HEK293T (cell line): ENCODE measurements around the gene ZNF365.
"Not testable (repeated sequence)": the region's sequence is repeated elsewhere in the genome, so short reads cannot be mapped to it uniquely, and the experiment has no call there.

Experiments
- CTCF ChIA-PET: fragments of 350-600 bp; formaldehyde crosslinking; extraction: SDS; loops from one replicate; lab custom pipeline; 2021; ENCODE audit warnings: antibody characterized with exemption, inconsistent platforms; lab: Yijun Ruan, JAX
- POLR2A ChIA-PET: fragments of 350-600 bp; formaldehyde crosslinking; extraction: SDS; loops from one replicate; lab custom pipeline; 2020; ENCODE audit warnings: antibody characterized with exemption, inconsistent platforms; lab: Yijun Ruan, JAX
- DNase-seq: peaks from one replicate; pipeline ENCODE4 v3.0.0; 2012; ENCODE audit warnings: mixed read lengths; ENCODE audit errors: extremely low spot score
- ARNT ChIP-seq: fragments of 450-650 bp; IDR thresholded peaks from 2 replicates; pipeline ENCODE4 v1.6.1; 2017; ENCODE audit warnings: mild to moderate bottlenecking
- BHLHE40 ChIP-seq: fragments of 450-650 bp; IDR thresholded peaks from 2 replicates; pipeline ENCODE4 v1.6.1; 2016; ENCODE audit warnings: mild to moderate bottlenecking, moderate library complexity, borderline replicate concordance
- CTBP1 ChIP-seq: fragments of 450-650 bp; IDR thresholded peaks from 2 replicates; pipeline ENCODE4 v1.6.1; 2016; ENCODE audit warnings: borderline replicate concordance
- ELF4 ChIP-seq: fragments of 450-650 bp; IDR thresholded peaks from 2 replicates; pipeline ENCODE4 v1.6.1; 2017; ENCODE audit warnings: antibody characterized with exemption
- FOXA1 ChIP-seq: fragments of 450-650 bp; IDR thresholded peaks from 2 replicates; pipeline ENCODE4 v1.6.1; 2016; ENCODE audit warnings: mild to moderate bottlenecking
- FOXK2 ChIP-seq: fragments of 450-650 bp; IDR thresholded peaks from 2 replicates; pipeline ENCODE4 v1.6.1; 2016; ENCODE audit warnings: mild to moderate bottlenecking
- FOXM1 ChIP-seq: fragments of 450-650 bp; IDR thresholded peaks from 2 replicates; pipeline ENCODE4 v1.6.1; 2017; ENCODE audit warnings: mild to moderate bottlenecking, borderline replicate concordance
- HDGF ChIP-seq: fragments of 450-650 bp; IDR thresholded peaks from 2 replicates; pipeline ENCODE4 v1.6.1; 2017; ENCODE audit warnings: antibody characterized with exemption, borderline replicate concordance
- L3MBTL2 ChIP-seq: fragments of 450-650 bp; conservative IDR thresholded peaks from 2 replicates; pipeline ENCODE4 v1.6.1; 2016; ENCODE audit warnings: mild to moderate bottlenecking
- LEF1 ChIP-seq: fragments of 450-650 bp; IDR thresholded peaks from 2 replicates; pipeline ENCODE4 v1.6.1; 2017; ENCODE audit warnings: mild to moderate bottlenecking, borderline replicate concordance
- NFRKB ChIP-seq: fragments of 450-650 bp; IDR thresholded peaks from 2 replicates; pipeline ENCODE4 v1.6.1; 2016; ENCODE audit warnings: mild to moderate bottlenecking, moderate library complexity
- PKNOX1 ChIP-seq: fragments of 450-650 bp; IDR thresholded peaks from 2 replicates; pipeline ENCODE4 v1.6.1; 2016
- SP1 ChIP-seq: fragments of 450-650 bp; IDR thresholded peaks from 2 replicates; pipeline ENCODE4 v1.6.1; 2017
- SUZ12 ChIP-seq: fragments of 450-650 bp; IDR thresholded peaks from 2 replicates; pipeline ENCODE4 v1.6.1; 2016; ENCODE audit warnings: mild to moderate bottlenecking
- TARDBP ChIP-seq: fragments of 450-650 bp; IDR thresholded peaks from 2 replicates; pipeline ENCODE4 v1.6.1; 2016
- ZNF384 ChIP-seq: fragments of 450-650 bp; IDR thresholded peaks from 2 replicates; pipeline ENCODE4 v1.6.1; 2016

The ZNF365 gene

GRCh38 chr10:62377026-62377415 is 2.9 kb downstream of the ZNF365 start:
- no peak for TF ChIP-seq ARNT
- TF ChIP-seq L3MBTL2: no peak
- TF ChIP-seq CTBP1: no peak
- no peak for TF ChIP-seq HDGF
- TF ChIP-seq BHLHE40: no peak
- no peak for TF ChIP-seq ZNF384
- no peak for TF ChIP-seq SUZ12
- TF ChIP-seq ELF4: no peak
- no peak for TF ChIP-seq FOXK2
- TF ChIP-seq FOXA1: no peak
- no peak for TF ChIP-seq LEF1
- no peak for TF ChIP-seq SP1
- no peak for TF ChIP-seq NFRKB
- no peak for TF ChIP-seq PKNOX1
- TF ChIP-seq FOXM1: no peak
- TF ChIP-seq TARDBP: no peak
- no peak for DNase-seq
- ChIA-PET CTCF (no interaction called here), POLR2A (no interaction called here)

GRCh38 chr10:62377966-62378365 is 3.8 kb downstream of the ZNF365 start:
- ChIA-PET CTCF (no interaction called here), POLR2A (no interaction called here)
- no peak for TF ChIP-seq ARNT
- TF ChIP-seq SUZ12: no peak
- no peak for TF ChIP-seq L3MBTL2
- TF ChIP-seq LEF1: no peak
- no peak for TF ChIP-seq FOXA1
- no peak for TF ChIP-seq SP1
- TF ChIP-seq PKNOX1: no peak
- no peak for DNase-seq

- POLR2A ChIA-PET, DNase-seq, CTCF ChIA-PET: not testable (repeated sequence)
These were observed 4.7 kb downstream of the ZNF365 start for GRCh38 chr10:62378877-62379276.

GRCh38 chr10:62379394-62379793 is 5.2 kb downstream of the ZNF365 start:
- ChIA-PET CTCF (no interaction called here), POLR2A (no interaction called here)
- TF ChIP-seq CTBP1 (no peak), TARDBP (no peak), NFRKB (no peak), SUZ12 (no peak), L3MBTL2 (no peak), BHLHE40 (no peak), FOXA1 (no peak), FOXK2 (no peak), HDGF (no peak), FOXM1 (no peak), PKNOX1 (no peak), ARNT (no peak), SP1 (no peak), LEF1 (no peak), ZNF384 (no peak), ELF4 (no peak)
- DNase-seq: no peak

- ChIA-PET CTCF (no interaction called here), POLR2A (no interaction called here)
- DNase-seq: no peak
- TF ChIP-seq L3MBTL2: no peak
- no peak for TF ChIP-seq CTBP1
- TF ChIP-seq ZNF384: no peak
- no peak for TF ChIP-seq LEF1
- TF ChIP-seq SP1: no peak
- no peak for TF ChIP-seq NFRKB
- TF ChIP-seq FOXA1: no peak
- TF ChIP-seq BHLHE40: no peak
- TF ChIP-seq PKNOX1: no peak
- TF ChIP-seq SUZ12: no peak
- no peak for TF ChIP-seq HDGF
- no peak for TF ChIP-seq FOXM1
- TF ChIP-seq TARDBP: no peak
These were observed 5.8 kb downstream of the ZNF365 start for GRCh38 chr10:62380016-62380415.

GRCh38 chr10:62381385-62382102 is 7.4 kb downstream of the ZNF365 start:
- POLR2A ChIA-PET: no interaction called here
- CTCF ChIA-PET: no interaction called here
- DNase-seq: no peak
- TF ChIP-seq ZNF384 (no peak), SP1 (no peak), PKNOX1 (no peak), LEF1 (no peak), ARNT (no peak), FOXA1 (no peak), BHLHE40 (no peak), NFRKB (no peak), FOXM1 (no peak), L3MBTL2 (no peak), HDGF (no peak), TARDBP (no peak), SUZ12 (no peak), FOXK2 (no peak), ELF4 (no peak), CTBP1 (no peak)
